Measurements from ENCODE around the gene OR2T3. TPM values are rescaled to one million over a fixed set of nuclear protein-coding genes. Genes with fewer than 3 reads are reported as not detected.
"Not testable (repeated sequence)": the region's sequence is repeated elsewhere in the genome, so short reads cannot be mapped to it uniquely, and the experiment has no call there.

The OR2T3 gene
- total and polyA plus RNA-seq, 2 donors from 2014 or later, result not detected

DNA sequence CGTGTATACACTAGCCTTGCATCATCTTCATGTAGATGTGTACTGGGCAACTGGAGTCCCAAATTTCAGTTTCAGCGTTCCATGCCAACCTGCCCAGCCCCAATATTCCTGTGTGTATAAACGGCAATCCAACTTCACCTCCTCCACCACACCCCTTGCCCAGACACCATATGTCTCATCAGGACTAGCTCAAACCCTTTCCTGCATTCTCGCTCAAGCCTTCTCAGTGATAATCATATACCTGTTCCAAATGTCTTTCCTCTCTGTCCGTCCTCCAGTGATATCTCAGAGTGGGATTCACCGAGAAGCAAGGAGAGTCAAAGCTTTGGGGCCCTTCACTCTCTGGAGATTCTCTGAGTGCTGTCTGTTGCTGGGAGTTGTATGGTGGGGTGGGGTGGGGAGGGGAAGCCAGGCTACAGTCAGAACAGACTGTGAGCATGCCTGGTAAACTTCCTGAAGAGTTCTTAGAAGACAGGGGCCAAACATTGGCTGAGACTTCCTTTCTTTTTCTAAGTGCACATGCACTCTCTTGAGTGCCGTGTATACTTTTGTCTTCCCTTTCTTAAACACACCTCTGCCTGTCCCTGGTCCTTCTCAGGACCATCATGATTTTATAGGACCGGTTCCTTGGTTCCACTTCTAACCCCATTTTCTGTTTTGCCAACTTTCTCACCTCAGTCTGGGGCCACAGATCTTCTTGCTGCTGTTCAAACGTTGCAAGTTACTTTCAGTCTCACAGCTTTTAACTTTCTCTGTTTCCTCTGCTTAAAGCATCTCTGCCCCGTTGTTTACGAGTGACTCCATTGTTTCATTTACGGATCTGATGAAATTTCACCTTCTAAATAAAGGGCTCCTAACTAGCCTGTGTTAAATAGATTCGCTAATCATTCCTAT, 8.8 kb downstream of the OR2T3 start:
- H3K4me3 ChIP-seq (ENCODE audit: low read length in 3 of 3); H3K36me3 ChIP-seq (ENCODE audit: control insufficient read depth in 2 of 3, insufficient read depth in 3 of 3, low read length in 3 of 3); H3K9me3 ChIP-seq (ENCODE audit: control insufficient read depth in 2 of 3, insufficient read depth in 1 of 3, low read length in 3 of 3); DNase-seq; H3K27me3 ChIP-seq (ENCODE audit: control insufficient read depth, insufficient read depth, low read length); H3K4me1 ChIP-seq (ENCODE audit: control insufficient read depth in 2 of 3, insufficient read depth in 2 of 3, low read depth in 1 of 3, low read length in 3 of 3); intact Hi-C loops (cut with DNase I); FAIRE-seq; H3K27ac ChIP-seq (ENCODE audit: low read depth in 2 of 2, low read length in 2 of 2); H3K9ac ChIP-seq (ENCODE audit: low read length in 3 of 3): not testable (repeated sequence)

DNA sequence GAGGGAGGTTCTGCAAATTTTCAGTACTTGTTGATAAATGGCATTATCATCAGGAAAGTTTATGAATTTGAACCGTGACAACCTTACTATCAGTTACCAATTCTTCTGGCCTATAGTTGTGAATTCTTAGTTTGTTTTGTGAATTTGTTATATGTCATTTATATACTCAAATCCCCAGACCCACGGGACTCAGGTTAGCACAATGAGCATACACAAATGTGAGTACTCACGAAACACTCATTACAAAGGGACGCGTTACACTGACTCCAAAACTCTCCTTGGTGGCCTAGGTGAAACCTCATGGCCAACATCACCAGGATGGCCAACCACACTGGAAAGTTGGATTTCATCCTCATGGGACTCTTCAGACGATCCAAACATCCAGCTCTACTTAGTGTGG, 15.1 kb downstream of the OR2T3 start, which contains the start of gene OR2T5:
Gene OR2T5 (plus strand): TSS at position 301 of the 400 bp plus-strand sequence. CDS start 0 bp downstream, at position 301.
- intact Hi-C loops (cut with DNase I); H3K4me3 ChIP-seq (ENCODE audit: low read length in 3 of 3); H3K9ac ChIP-seq (ENCODE audit: low read length in 3 of 3); H3K27me3 ChIP-seq (ENCODE audit: control insufficient read depth, insufficient read depth, low read length); H3K9me3 ChIP-seq (ENCODE audit: control insufficient read depth in 2 of 3, insufficient read depth in 1 of 3, low read length in 3 of 3); DNase-seq; H3K27ac ChIP-seq (ENCODE audit: low read depth in 2 of 2, low read length in 2 of 2); FAIRE-seq; H3K36me3 ChIP-seq (ENCODE audit: control insufficient read depth in 2 of 3, insufficient read depth in 3 of 3, low read length in 3 of 3); H3K4me1 ChIP-seq (ENCODE audit: control insufficient read depth in 2 of 3, insufficient read depth in 2 of 3, low read depth in 1 of 3, low read length in 3 of 3): not testable (repeated sequence)

DNA sequence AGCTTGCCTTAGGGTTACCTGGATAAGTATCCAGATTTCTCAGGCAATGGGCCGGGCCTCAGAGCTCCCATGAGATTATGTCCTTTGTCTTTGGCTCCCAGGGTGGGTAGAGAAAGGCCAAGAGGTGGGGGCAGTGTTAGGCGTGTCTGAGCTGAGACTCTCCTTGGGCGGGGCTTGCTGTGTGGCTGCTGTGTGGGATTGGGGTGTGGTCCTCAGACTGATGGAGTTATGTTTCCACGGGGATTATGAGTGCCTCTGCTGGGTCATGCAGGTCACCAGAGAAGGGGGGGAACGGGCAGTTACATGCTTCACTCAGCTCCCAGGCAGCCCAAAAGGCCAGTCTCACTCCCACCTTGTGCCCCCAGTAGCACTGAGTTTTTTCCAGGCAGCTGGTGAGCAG, 23.5 kb downstream of the OR2T3 start:
- H3K4me3 ChIP-seq (ENCODE audit: low read length in 3 of 3); FAIRE-seq; H3K4me1 ChIP-seq (ENCODE audit: control insufficient read depth in 2 of 3, insufficient read depth in 2 of 3, low read depth in 1 of 3, low read length in 3 of 3); H3K9me3 ChIP-seq (ENCODE audit: control insufficient read depth in 2 of 3, insufficient read depth in 1 of 3, low read length in 3 of 3); intact Hi-C loops (cut with DNase I); H3K27me3 ChIP-seq (ENCODE audit: control insufficient read depth, insufficient read depth, low read length); DNase-seq; H3K9ac ChIP-seq (ENCODE audit: low read length in 3 of 3); H3K36me3 ChIP-seq (ENCODE audit: control insufficient read depth in 2 of 3, insufficient read depth in 3 of 3, low read length in 3 of 3); H3K27ac ChIP-seq (ENCODE audit: low read depth in 2 of 2, low read length in 2 of 2): not testable (repeated sequence)

- not testable (repeated sequence) for DNase-seq; H3K4me3 ChIP-seq (ENCODE audit: low read length in 3 of 3)
Measured at GRCh38 chr1:248500305-248501035, 27.3 kb downstream of the OR2T3 start.

DNA sequence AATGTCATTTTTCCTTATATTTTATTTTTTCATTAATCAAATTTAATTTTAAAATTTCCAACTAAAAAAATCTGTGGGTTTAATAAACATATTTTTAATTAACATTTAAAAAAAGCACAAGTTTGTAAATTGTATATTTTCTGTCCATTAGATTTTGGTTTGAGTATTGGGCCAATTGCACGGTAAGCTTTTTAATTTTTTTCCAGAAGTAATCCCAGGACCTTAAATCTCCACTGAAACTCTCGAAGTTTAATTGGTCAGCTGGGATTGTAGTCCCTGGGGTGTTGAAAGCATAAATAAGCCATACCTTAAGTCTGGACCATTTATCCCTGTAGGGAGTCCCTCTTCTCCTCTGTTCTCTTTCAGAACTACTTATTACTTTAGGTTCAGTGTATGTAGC, 34.6 kb downstream of the OR2T3 start, which contains the start of gene OR2G6:
Gene OR2G6 (plus strand): TSS at position 301 of the 400 bp plus-strand sequence. CDS start 13,574 bp downstream, outside the sequence.
- H3K27me3 ChIP-seq (ENCODE audit: control insufficient read depth, insufficient read depth, low read length); DNase-seq; H3K4me1 ChIP-seq (ENCODE audit: control insufficient read depth in 2 of 3, insufficient read depth in 2 of 3, low read depth in 1 of 3, low read length in 3 of 3); H3K4me3 ChIP-seq (ENCODE audit: low read length in 3 of 3); intact Hi-C loops (cut with DNase I); H3K9ac ChIP-seq (ENCODE audit: low read length in 3 of 3); H3K27ac ChIP-seq (ENCODE audit: low read depth in 2 of 2, low read length in 2 of 2); FAIRE-seq; H3K36me3 ChIP-seq (ENCODE audit: control insufficient read depth in 2 of 3, insufficient read depth in 3 of 3, low read length in 3 of 3); H3K9me3 ChIP-seq (ENCODE audit: control insufficient read depth in 2 of 3, insufficient read depth in 1 of 3, low read length in 3 of 3): not testable (repeated sequence)

More at GRCh38 chr1:248500305-248501035, 27.3 kb downstream of the OR2T3 start:
- H3K4me1 ChIP-seq (ENCODE audit: control insufficient read depth in 2 of 3, insufficient read depth in 2 of 3, low read depth in 1 of 3, low read length in 3 of 3); H3K9ac ChIP-seq (ENCODE audit: low read length in 3 of 3); H3K9me3 ChIP-seq (ENCODE audit: control insufficient read depth in 2 of 3, insufficient read depth in 1 of 3, low read length in 3 of 3); H3K27ac ChIP-seq (ENCODE audit: low read depth in 2 of 2, low read length in 2 of 2); intact Hi-C loops (cut with DNase I); FAIRE-seq; H3K27me3 ChIP-seq (ENCODE audit: control insufficient read depth, insufficient read depth, low read length); H3K36me3 ChIP-seq (ENCODE audit: control insufficient read depth in 2 of 3, insufficient read depth in 3 of 3, low read length in 3 of 3): not testable (repeated sequence)

GRCh38 chr1:248510217-248510616, 37.1 kb downstream of the OR2T3 start:
- intact Hi-C loops (cut with DNase I); H3K27me3 ChIP-seq (ENCODE audit: control insufficient read depth, insufficient read depth, low read length); H3K9me3 ChIP-seq (ENCODE audit: control insufficient read depth in 2 of 3, insufficient read depth in 1 of 3, low read length in 3 of 3); H3K9ac ChIP-seq (ENCODE audit: low read length in 3 of 3); DNase-seq; H3K4me3 ChIP-seq (ENCODE audit: low read length in 3 of 3); H3K36me3 ChIP-seq (ENCODE audit: control insufficient read depth in 2 of 3, insufficient read depth in 3 of 3, low read length in 3 of 3); H3K27ac ChIP-seq (ENCODE audit: low read depth in 2 of 2, low read length in 2 of 2); H3K4me1 ChIP-seq (ENCODE audit: control insufficient read depth in 2 of 3, insufficient read depth in 2 of 3, low read depth in 1 of 3, low read length in 3 of 3): not testable (repeated sequence)
- peak; percentile 98 for FAIRE-seq
